ENCODE measurements around the gene SEC22A.

Gene SEC22A

DNA sequence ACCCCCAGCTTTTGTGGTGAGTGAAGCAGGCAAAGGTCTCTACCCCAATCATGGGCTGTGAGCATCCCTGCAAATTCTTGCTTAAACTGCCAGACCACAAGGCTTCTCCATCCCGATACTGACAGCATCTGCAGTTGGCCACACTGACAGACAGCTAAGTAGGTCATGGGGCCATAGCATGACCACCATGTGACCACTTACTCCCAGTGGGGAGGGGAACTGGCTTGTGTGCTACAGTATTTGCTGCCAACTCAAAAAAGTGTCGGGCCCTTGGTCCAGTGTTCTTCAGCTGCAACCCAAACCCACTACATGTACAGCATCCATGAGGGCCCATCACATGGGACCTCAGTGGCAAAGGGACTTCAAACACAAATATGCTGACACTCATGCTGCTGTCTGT is 103.4 kb downstream of the SEC22A start:
- DNase-seq (ENCODE audit: low read depth), result no peak

DNA sequence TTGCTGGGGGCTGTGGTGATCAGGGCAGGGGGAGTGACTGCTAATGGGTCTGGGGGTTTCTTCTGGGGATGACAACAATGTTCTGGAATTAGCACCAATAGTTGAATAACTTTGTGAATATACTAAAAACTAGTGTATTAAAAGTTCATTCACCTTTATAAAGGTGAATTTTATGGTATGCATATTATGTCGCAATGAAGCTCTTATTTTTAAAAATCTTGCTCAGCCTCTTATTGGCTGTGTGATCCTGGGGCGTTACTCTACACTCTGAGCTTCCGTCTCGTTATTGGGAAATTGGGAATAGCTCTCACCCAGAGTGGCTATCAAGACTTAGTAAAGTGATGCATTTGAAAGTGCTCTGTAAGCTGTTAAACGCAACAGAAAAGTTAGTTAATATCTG is 105.3 kb downstream of the SEC22A start:
- DNase-seq (ENCODE audit: low read depth), result no peak

GRCh38 chr3:123310186-123310585 is 108.4 kb downstream of the SEC22A start:
- no peak for DNase-seq (ENCODE audit: low read depth)

- no peak for DNase-seq (ENCODE audit: low read depth)
Observed at GRCh38 chr3:123310741-123311140, 109.0 kb downstream of the SEC22A start.

GRCh38 chr3:123311201-123311600 is 109.5 kb downstream of the SEC22A start:
- DNase-seq (ENCODE audit: low read depth), result no peak

- no peak for DNase-seq (ENCODE audit: low read depth)
Observed at GRCh38 chr3:123312331-123313265, 110.9 kb downstream of the SEC22A start.

DNA sequence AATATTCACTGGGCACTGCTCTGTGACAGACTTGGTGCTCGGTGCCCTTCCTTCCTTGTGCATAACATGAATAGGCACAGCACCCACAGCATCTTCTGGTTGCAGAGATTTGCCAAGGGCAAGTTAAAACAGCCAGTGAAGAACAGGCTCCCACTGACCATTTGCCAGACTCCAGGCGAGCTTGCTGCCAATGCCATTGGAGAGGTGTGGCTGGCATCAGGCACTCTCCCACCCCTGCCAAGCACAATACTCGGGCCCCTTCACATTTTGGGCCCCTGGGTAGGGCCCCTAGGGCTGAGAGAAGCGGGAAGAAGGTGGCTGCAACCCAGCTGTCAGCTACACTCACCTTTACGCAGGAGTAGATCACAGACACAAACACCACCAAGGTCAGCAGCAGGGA is 112.1 kb downstream of the SEC22A start:
- DNase-seq (ENCODE audit: low read depth), result no peak

GRCh38 chr3:123314359-123315270 is 112.9 kb downstream of the SEC22A start:
- no peak for DNase-seq (ENCODE audit: low read depth)

DNA sequence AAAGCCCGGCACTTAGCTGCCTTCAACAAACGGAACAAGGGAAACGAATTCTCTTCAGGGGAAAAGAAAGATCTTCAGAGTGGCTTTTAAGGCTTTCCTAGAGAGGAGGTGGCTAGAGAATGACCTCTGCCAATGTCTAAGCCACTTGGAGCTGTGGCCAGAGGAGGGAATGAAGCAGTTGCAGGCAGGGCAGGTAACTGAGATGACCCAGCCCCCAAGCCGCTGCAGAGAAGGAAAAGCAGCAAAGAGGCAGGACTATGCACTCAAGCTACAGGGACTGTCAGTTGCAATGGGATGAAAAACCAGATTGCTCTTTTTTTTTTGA is 113.5 kb downstream of the SEC22A start:
- DNase-seq (ENCODE audit: low read depth), result no peak

DNA sequence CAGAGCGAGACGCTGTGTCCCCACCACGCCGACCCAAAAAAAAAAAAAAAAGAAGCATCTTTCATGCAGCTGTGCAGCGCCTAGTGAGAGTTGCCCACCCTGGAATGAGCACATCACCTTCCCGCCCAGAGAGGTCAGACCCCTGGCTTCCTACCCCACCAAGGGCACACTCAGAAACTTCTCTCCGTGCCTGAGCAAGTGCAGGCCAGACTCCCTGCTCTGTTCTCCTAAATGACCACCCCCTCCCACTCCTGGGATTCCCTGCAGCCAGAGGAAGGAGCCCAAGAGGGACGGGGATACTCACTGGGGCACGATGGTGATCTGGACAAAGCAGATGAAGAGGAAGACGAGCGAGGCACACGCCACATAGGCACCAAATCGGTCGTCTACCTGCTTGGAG is 116.0 kb downstream of the SEC22A start:
- no peak for DNase-seq (ENCODE audit: low read depth)

DNA sequence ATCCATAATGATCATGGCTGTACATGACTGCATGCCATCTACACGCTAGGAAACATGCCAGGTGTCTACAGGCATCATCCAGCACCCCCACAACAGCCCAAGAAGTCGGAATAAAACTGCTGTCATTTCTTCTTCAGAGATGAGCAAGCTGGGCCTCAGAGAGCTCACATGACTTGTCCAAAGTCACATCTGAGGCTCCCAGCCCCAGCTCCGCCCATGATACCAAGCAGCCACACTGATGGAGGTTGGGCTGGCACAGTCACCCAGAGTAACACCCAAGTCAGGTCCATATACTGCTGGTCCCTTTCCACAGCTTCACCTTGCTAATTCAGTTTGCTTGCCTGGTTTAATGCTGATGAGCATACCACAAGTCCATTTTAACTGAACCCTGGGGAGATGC is 116.6 kb downstream of the SEC22A start:
- no peak for DNase-seq (ENCODE audit: low read depth)

- no peak for DNase-seq (ENCODE audit: low read depth)
Observed at GRCh38 chr3:123319760-123320159, 118.0 kb downstream of the SEC22A start.

DNA sequence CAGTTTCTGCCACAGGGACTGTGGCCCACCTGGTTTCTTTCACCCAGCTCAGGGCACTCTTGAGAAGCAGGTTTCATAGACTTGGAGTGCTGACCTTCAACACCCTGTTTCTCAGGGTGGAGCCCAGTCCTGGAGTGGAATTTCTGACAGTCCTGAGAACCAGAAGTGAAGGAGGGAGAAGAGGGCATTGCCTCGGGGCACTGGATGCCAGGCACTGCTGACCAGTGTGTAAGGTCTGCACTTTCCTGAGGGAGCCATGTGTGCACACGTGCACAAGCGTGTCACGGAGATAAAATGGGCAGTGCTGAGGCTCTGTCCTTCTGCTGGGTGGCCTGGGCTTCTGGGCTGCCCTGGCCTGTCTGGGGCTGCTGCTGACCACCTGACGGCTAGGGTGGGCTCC is 118.5 kb downstream of the SEC22A start:
- DNase-seq (ENCODE audit: low read depth), result no peak

- DNase-seq (ENCODE audit: low read depth), result no peak
Observed at GRCh38 chr3:123321806-123322205, 120.1 kb downstream of the SEC22A start.

DNA sequence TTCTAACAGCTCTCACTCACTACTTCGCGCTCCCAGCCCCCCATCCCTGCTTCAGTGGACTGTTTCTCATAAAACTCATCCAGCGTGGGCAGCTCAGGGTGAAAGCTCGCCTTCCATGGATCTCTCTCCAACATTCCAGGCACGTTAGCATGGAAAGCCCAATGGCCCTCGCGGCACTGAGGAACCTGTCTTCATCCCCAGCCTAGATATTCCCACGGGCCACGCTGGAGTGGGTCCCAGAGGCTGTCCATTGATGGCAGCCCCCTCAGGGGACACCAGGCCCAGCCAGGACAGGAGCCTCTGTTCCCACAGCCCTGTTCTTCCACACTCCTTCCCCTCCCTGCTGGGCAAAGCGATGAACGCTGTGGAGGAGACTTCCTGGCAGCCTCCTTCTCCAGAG is 121.1 kb downstream of the SEC22A start:
- DNase-seq (ENCODE audit: low read depth), result no peak
